Activated B cell treated with CpG ODN at 0.5 μM for 24 hours (primary cell): ENCODE results near the gene KIF3C. TPM values are rescaled to one million over a fixed set of nuclear protein-coding genes. Genes with fewer than 3 reads are reported as not detected.

ENCODE experiments used
- ATAC-seq: fragments of 200-7000 bp; cut with Tn5 transposase; one replicate; pipeline ENCODE4 v1.10.0; 2021; ENCODE audit warnings: low read depth, mild to moderate bottlenecking, moderate library complexity
- CTCF ChIA-PET: fragments of 350-600 bp; sonication (Branson Sonifier 250); formaldehyde crosslinking; loops from one replicate; lab custom pipeline; 2021; ENCODE audit warnings: antibody characterized with exemption; lab: Charles Lee
- POLR2A ChIA-PET: fragments of 350-600 bp; sonication (Branson Sonifier 250); formaldehyde crosslinking; loops from one replicate; lab custom pipeline; 2021; ENCODE audit warnings: antibody characterized with exemption; lab: Charles Lee
- DNase-seq: peaks from one replicate; pipeline ENCODE4 v3.0.0; 2022
- H3K27ac Mint-ChIP-seq: one replicate; pipeline ENCODE4 v1.8.0; 2020; ENCODE audit warnings: mixed read lengths
- H3K27me3 Mint-ChIP-seq: one replicate; pipeline ENCODE4 v1.8.0; 2021; ENCODE audit warnings: mixed read lengths
- H3K36me3 Mint-ChIP-seq: one replicate; pipeline ENCODE4 v1.8.0; 2021; ENCODE audit warnings: low read depth, mixed read lengths
- H3K4me1 Mint-ChIP-seq: one replicate; pipeline ENCODE4 v1.8.0; 2021; ENCODE audit warnings: mixed read lengths
- H3K4me3 Mint-ChIP-seq: one replicate; pipeline ENCODE4 v1.8.0; 2020; ENCODE audit warnings: mild to moderate bottlenecking, mixed read lengths
- H3K9me3 Mint-ChIP-seq: one replicate; pipeline ENCODE4 v1.8.0; 2020; ENCODE audit warnings: mixed read lengths
- intact Hi-C: fragments of 100-400 bp; cut with micrococcal nuclease; formaldehyde crosslinking; loops from one replicate; pipeline ENCODE4 v1.15.1; 2024
- total RNA-seq: library from RNA; stranded (reverse); gene quantifications from 2 replicates; pipeline ENCODE4 v1.2.3, GENCODE V29; 2022
- TF ChIP-seq, protein P1 (sequence below): fragments of 200-600 bp; IDR thresholded peaks from one replicate; pipeline ENCODE4 v1.8.0; 2022; ENCODE audit warnings: antibody characterized with exemption, mild to moderate bottlenecking

The KIF3C gene
- total RNA-seq, 1 donor from 2014 or later = 1.5 TPM

DNA sequence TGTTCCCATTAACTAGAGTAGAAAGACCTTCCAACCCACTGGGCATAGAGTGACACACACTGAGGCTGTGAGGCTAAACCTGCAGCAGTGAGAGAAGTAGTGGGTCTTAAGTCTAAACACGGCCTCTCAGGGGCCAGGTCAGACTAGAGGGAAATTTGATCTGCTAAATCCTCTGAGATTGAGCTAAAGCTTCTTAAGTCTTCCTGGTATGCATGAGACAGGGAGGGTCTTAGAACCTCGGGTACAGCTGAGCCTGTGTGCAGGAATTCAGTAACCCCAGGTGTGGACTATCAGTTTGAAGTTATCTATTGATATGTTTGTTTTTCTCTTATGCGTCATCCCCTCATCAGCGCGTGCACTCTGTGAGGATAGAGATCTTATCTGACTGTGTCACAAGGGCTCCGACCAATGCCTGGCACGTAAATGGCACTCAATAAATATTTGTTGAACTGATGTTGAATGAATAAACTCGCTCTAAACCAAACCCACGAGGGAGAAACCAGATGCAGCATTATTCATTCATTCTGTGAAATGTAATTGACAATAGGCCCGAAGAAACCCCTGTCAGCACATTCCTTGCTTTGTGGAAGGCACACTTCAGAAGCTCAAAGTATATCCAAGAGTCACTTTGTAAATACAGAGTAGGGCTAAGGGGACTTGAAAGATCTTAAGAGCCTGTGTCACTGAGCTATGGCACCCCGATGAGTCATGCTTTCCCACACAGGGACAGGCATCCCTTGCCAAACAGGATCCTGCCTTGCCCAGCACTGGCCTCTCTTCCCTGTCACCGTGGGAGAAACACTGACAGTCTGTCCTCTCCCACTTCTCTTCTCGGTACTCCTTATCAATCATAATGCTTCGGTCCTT, 29.9 kb upstream of the KIF3C start:
- Mint-ChIP-seq H3K36me3 (no peaks in the 10 kb centered on the region), H3K27ac (no peak overlapping the region), H3K4me3 (no peak overlapping the region), H3K27me3 (peaks cover 3% of the 10 kb centered on the region), H3K9me3 (peaks cover 5% of the 10 kb centered on the region), H3K4me1 (no peaks in the 10 kb centered on the region)
- DNase-seq = no peak
- ChIA-PET POLR2A (no interaction called here), CTCF (no interaction called here)
- TF ChIP-seq, protein P1, sequence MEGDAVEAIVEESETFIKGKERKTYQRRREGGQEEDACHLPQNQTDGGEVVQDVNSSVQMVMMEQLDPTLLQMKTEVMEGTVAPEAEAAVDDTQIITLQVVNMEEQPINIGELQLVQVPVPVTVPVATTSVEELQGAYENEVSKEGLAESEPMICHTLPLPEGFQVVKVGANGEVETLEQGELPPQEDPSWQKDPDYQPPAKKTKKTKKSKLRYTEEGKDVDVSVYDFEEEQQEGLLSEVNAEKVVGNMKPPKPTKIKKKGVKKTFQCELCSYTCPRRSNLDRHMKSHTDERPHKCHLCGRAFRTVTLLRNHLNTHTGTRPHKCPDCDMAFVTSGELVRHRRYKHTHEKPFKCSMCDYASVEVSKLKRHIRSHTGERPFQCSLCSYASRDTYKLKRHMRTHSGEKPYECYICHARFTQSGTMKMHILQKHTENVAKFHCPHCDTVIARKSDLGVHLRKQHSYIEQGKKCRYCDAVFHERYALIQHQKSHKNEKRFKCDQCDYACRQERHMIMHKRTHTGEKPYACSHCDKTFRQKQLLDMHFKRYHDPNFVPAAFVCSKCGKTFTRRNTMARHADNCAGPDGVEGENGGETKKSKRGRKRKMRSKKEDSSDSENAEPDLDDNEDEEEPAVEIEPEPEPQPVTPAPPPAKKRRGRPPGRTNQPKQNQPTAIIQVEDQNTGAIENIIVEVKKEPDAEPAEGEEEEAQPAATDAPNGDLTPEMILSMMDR = no peak
- no peak for ATAC-seq
- intact Hi-C loops = no loop called here

DNA sequence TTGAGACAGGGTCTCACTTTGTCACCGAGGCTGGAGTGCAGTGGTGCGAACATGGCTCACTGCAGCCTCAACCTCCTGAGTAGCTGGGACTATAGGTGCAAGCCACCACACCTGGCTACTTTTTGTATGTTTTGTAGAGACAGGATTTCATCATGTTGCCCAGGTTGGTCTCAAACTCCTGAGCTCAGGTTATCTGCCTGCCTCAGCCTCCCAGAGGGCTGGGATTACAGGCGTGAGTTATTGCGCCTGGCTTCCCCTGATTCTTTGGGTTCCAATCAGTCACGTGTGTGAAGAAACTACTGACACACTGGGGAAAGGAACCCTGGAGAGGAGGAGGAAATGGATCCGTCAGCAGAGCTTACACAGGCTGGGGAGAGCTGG, 29.3 kb upstream of the KIF3C start:
- H3K27ac Mint-ChIP-seq = no peak overlapping the region
- TF ChIP-seq, protein P1 = no peak
- DNase-seq (no peak), ATAC-seq (no peak)
- H3K36me3 Mint-ChIP-seq = no peaks in the 10 kb centered on the region
- POLR2A ChIA-PET = no interaction called here
- no peak overlapping the region for H3K4me3 Mint-ChIP-seq
- intact Hi-C loops = no loop called here
- peaks cover 5% of the 10 kb centered on the region for H3K9me3 Mint-ChIP-seq
- CTCF ChIA-PET = no interaction called here
- H3K27me3 Mint-ChIP-seq = peaks cover 3% of the 10 kb centered on the region
- H3K4me1 Mint-ChIP-seq = no peaks in the 10 kb centered on the region

DNA sequence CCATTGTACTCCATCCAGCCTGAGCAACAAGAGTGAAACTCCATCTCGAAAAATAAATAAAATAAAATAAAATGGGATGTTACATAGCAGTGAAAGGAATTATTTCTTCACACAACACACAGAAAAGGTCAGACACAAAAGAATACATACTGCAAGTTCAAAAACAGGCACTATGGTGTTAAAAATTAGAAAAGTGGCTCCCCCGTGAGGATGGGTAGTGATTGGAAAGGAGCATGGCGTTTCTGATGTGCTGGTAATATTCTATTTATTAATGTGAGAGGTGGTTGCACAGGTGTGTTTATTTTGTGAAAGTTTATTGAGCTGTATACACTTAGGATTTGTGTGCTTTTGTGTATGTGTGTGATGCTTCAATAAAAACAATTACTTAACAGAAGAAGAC, 28.6 kb upstream of the KIF3C start:
- Mint-ChIP-seq H3K9me3 (peaks cover 5% of the 10 kb centered on the region), H3K27ac (no peak overlapping the region), H3K4me1 (no peaks in the 10 kb centered on the region), H3K4me3 (no peak overlapping the region), H3K36me3 (no peaks in the 10 kb centered on the region), H3K27me3 (peaks cover 3% of the 10 kb centered on the region)
- TF ChIP-seq, protein P1 = no peak
- no peak for DNase-seq
- CTCF ChIA-PET = no interaction called here
- intact Hi-C loops = no loop called here
- POLR2A ChIA-PET = no interaction called here
- ATAC-seq = no peak

DNA sequence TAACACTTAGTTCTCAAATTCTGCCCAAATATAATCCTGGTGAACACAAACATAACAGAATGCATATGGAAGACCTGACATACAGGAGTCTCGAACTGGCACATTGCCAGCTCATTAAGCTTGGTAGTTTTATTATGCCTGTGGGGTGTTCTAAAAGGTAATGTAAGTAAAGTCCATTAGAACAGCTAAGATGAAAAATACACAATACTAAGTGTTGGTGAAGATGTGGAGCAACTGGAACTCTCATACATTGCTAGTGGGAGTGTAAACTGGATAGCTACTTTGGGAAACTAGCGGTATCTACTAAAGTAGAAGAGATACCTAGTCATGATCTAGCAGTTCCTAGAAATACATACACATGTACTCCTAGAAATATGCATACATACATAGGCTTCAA, 27.3 kb upstream of the KIF3C start:
- ATAC-seq = no peak
- CTCF ChIA-PET = no interaction called here
- H3K27me3 Mint-ChIP-seq = peaks cover 3% of the 10 kb centered on the region
- no peak overlapping the region for H3K27ac Mint-ChIP-seq
- no peaks in the 10 kb centered on the region for H3K4me1 Mint-ChIP-seq
- DNase-seq = no peak
- H3K9me3 Mint-ChIP-seq = peaks cover 5% of the 10 kb centered on the region
- H3K4me3 Mint-ChIP-seq = no peak overlapping the region
- intact Hi-C loops = no loop called here
- no peaks in the 10 kb centered on the region for H3K36me3 Mint-ChIP-seq
- POLR2A ChIA-PET = no interaction called here
- TF ChIP-seq, protein P1 = no peak

DNA sequence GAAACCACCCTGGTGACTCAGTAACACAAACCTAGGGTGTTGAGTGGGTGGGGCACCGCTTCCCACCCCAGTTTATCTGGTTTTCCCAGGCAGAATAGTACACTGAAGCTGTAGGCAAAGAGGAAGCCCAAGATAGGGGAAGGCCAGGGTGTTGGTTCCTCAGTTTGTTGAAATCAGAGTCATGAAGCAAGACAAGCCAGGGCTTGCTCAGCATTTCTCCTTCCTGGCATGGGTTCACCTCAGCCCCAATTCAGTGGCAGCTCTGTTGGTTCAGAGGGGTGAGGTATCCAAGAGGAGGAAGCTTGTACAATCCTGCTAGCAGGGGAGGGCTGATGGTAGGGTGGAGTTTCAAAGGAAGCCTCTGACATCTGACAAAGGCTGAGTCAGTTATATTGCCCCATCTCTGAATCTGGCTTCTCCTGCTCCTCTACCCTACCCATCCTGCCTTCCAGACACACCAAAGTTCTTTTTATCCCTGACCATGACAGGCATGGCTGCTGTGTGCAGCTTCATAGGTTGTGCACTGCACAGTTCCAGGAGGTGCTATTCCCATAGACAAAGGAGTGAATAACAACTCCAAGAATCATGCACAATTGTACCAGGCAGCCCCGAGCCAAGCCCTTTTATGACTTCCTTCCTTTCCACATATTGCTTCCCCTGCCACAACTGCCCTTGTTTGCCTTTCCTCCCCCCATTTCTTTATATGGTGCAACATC, 26.7 kb upstream of the KIF3C start:
- H3K4me1 Mint-ChIP-seq = no peaks in the 10 kb centered on the region
- CTCF ChIA-PET = no interaction called here

More for the DNA sequence above, 26.7 kb upstream of the KIF3C start:
- intact Hi-C loops = no loop called here
- Mint-ChIP-seq H3K27me3 (peaks cover 3% of the 10 kb centered on the region), H3K27ac (no peak overlapping the region), H3K9me3 (peaks cover 5% of the 10 kb centered on the region), H3K4me3 (no peak overlapping the region), H3K36me3 (no peaks in the 10 kb centered on the region)
- POLR2A ChIA-PET = no interaction called here
- ATAC-seq (no peak), DNase-seq (no peak)
- TF ChIP-seq, protein P1 = no peak
